Mesenchymal stem cell (in vitro differentiated cells and primary cell): ENCODE measurements around the gene SLC9B2.
A peak's percentile ranks its signal among the peaks of the same experiment; 100 is the strongest.

ENCODE experiments used
- DNase-seq: peaks from one replicate; pipeline ENCODE4 v3.0.0-alpha.2; 2013
- H2AFZ ChIP-seq: one replicate; pipeline ENCODE4 v1.6.1; 2013; ENCODE audit warnings: low read depth, mild to moderate bottlenecking, control low read depth, inconsistent platforms, low read length, moderate library complexity
- H2AK5ac ChIP-seq: 2 replicates; pipeline ENCODE4 v1.6.1; 2013; ENCODE audit warnings: low read length, moderate library complexity, mild to moderate bottlenecking, inconsistent platforms; ENCODE audit not compliant: severe bottlenecking
- H2BK120ac ChIP-seq: one replicate; pipeline ENCODE4 v1.6.1; 2013; ENCODE audit warnings: low read depth, mild to moderate bottlenecking, inconsistent platforms, low read length, moderate library complexity
- H2BK12ac ChIP-seq, 2 experiments: one replicate each; pipeline ENCODE4 v1.6.1; 2013; ENCODE audit warnings: inconsistent platforms in 2 of 2, low read length in 2 of 2, mild to moderate bottlenecking in 2 of 2, moderate library complexity in 2 of 2, control low read depth in 1 of 2
- H2BK15ac ChIP-seq: one replicate; pipeline ENCODE4 v1.6.1; 2013; ENCODE audit warnings: mild to moderate bottlenecking, low read depth, inconsistent platforms; ENCODE audit not compliant: poor library complexity, severe bottlenecking
- H2BK5ac ChIP-seq: 2 replicates; pipeline ENCODE4 v1.6.1; 2013; ENCODE audit warnings: low read depth, mild to moderate bottlenecking, low read length, control low read depth, inconsistent platforms; ENCODE audit not compliant: poor library complexity, severe bottlenecking
- H3K14ac ChIP-seq, 2 experiments: one replicate each; pipeline ENCODE4 v1.6.1; 2013; ENCODE audit warnings: inconsistent platforms in 2 of 2, low read length in 2 of 2, control low read depth in 1 of 2, mild to moderate bottlenecking in 1 of 2, moderate library complexity in 1 of 2
- H3K18ac ChIP-seq, 2 experiments: one replicate each; pipeline ENCODE4 v1.6.1; 2013; ENCODE audit warnings: inconsistent platforms in 2 of 2, low read length in 2 of 2, control low read depth in 1 of 2, low read depth in 1 of 2, mild to moderate bottlenecking in 1 of 2
- H3K23ac ChIP-seq, 2 experiments: one replicate each; pipeline ENCODE4 v1.6.1; 2013; ENCODE audit warnings: inconsistent platforms in 2 of 2, low read length in 2 of 2, mild to moderate bottlenecking in 2 of 2, moderate library complexity in 2 of 2, control low read depth in 1 of 2
- H3K27ac ChIP-seq: 2 replicates; pipeline ENCODE4 v1.5.1; 2013; ENCODE audit warnings: mild to moderate bottlenecking, moderate library complexity, low read length, control low read depth, inconsistent platforms; ENCODE audit not compliant: poor library complexity, severe bottlenecking
- H3K27me3 ChIP-seq, 2 experiments: 2 replicates each; pipeline versions ENCODE4 v1.6.1 to v1.7.0; 2013; ENCODE audit warnings: low read length in 2 of 2, mild to moderate bottlenecking in 2 of 2, moderate library complexity in 2 of 2, control low read depth in 1 of 2, inconsistent platforms in 1 of 2; ENCODE audit not compliant: control insufficient read depth in 1 of 2, insufficient read depth in 1 of 2
- H3K36me3 ChIP-seq, 2 experiments: 2 replicates each; pipeline versions ENCODE4 v1.6.1 to v1.7.0; 2013; ENCODE audit warnings: low read length in 2 of 2, control low read depth in 1 of 2, inconsistent platforms in 1 of 2, low read depth in 1 of 2, mild to moderate bottlenecking in 1 of 2; ENCODE audit not compliant: insufficient read depth in 2 of 2, control insufficient read depth in 1 of 2
- H3K4ac ChIP-seq, 2 experiments: one replicate each; pipeline ENCODE4 v1.6.1; 2013; ENCODE audit warnings: inconsistent platforms in 2 of 2, low read length in 2 of 2, mild to moderate bottlenecking in 2 of 2, moderate library complexity in 2 of 2, control low read depth in 1 of 2, low read depth in 1 of 2
- H3K4me1 ChIP-seq: 2 replicates; pipeline ENCODE4 v1.6.1; 2013; ENCODE audit warnings: low read depth, low read length, control low read depth; ENCODE audit not compliant: control insufficient read depth, insufficient read depth
- H3K4me2 ChIP-seq: 2 replicates; pipeline ENCODE4 v1.6.1; 2013; ENCODE audit warnings: low read length, mild to moderate bottlenecking, inconsistent platforms; ENCODE audit not compliant: poor library complexity, severe bottlenecking
- H3K4me3 ChIP-seq, 2 experiments: 2 replicates each; pipeline versions ENCODE4 v1.5.1 to v1.7.0; 2013; ENCODE audit warnings: low read length in 2 of 2, mild to moderate bottlenecking in 2 of 2, control low read depth in 1 of 2, low read depth in 1 of 2; ENCODE audit not compliant: insufficient read depth in 1 of 2
- H3K79me1 ChIP-seq: replicated peaks from 2 replicates; pipeline ENCODE4 v1.6.1; 2013; ENCODE audit warnings: mild to moderate bottlenecking, control low read depth, low read length, inconsistent platforms; ENCODE audit not compliant: poor library complexity, severe bottlenecking
- H3K9ac ChIP-seq: 2 replicates; pipeline ENCODE4 v1.7.0; 2013; ENCODE audit warnings: mild to moderate bottlenecking, low read length, moderate library complexity
- H3K9me3 ChIP-seq: 2 replicates; pipeline ENCODE4 v1.7.0; 2013; ENCODE audit warnings: mild to moderate bottlenecking, low read length; ENCODE audit not compliant: control insufficient read depth
- H4K8ac ChIP-seq: one replicate; pipeline ENCODE4 v1.6.1; 2013; ENCODE audit warnings: inconsistent platforms, mild to moderate bottlenecking, low read length, moderate library complexity
- H4K91ac ChIP-seq: one replicate; pipeline ENCODE4 v1.6.1; 2013; ENCODE audit warnings: mild to moderate bottlenecking, low read length, inconsistent platforms
- WGBS: methylation state at CpG from one replicate; pipeline ENCODE4 v1.1.7; 2013; ENCODE audit warnings: mixed read lengths; 5-methylcytosine and 5-hydroxymethylcytosine counted together

Gene SLC9B2

DNA sequence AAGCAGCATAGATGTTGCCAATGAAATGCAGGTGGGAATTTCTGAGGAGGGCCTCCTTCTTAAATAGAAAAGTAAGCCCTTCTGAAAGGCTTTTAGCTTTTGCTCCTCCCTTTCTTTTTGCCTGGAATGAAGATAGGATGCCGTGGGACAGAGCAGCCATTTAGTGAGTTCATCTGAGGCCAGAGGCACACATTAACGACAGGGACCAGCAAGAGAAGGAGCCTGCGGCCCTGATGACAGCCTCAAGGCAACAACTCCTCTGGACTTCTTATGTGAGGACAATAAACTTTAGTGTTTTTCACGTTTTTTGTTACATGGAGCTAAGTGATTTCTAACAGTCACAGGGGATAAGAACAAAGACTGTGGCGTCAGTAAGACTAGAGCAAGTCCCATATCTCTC lies 24.1 kb upstream of the SLC9B2 start:
- H3K36me3 ChIP-seq: no peaks in the 10 kb centered on the region
- DNase-seq: no peak
- no peak overlapping the region for H2BK15ac ChIP-seq
- no peaks in the 10 kb centered on the region for H3K27me3 ChIP-seq
- no peak overlapping the region for H3K14ac ChIP-seq
- no peak overlapping the region for H3K4me3 ChIP-seq
- H2BK5ac ChIP-seq: no peak overlapping the region
- no peak overlapping the region for H3K4ac ChIP-seq
- H3K18ac ChIP-seq: no peak overlapping the region
- H4K91ac ChIP-seq: no peak overlapping the region
- no peak overlapping the region for H2AK5ac ChIP-seq
- no peak overlapping the region for H3K23ac ChIP-seq
- H2BK12ac ChIP-seq: no peak overlapping the region
- no peak overlapping the region for H4K8ac ChIP-seq
- H3K27ac ChIP-seq: no peak overlapping the region
- H3K9ac ChIP-seq: no peak overlapping the region
- no peaks in the 10 kb centered on the region for H3K9me3 ChIP-seq
- 49% methylated on average over 5 of the region's 5 CpGs for WGBS
- H3K4me1 ChIP-seq: peaks cover 11% of the 10 kb centered on the region
- no peak overlapping the region for H2BK120ac ChIP-seq
- H3K4me2 ChIP-seq: no peak overlapping the region
- peaks cover 18% of the 10 kb centered on the region for H3K79me1 ChIP-seq
- no peak overlapping the region for H2AFZ ChIP-seq

DNA sequence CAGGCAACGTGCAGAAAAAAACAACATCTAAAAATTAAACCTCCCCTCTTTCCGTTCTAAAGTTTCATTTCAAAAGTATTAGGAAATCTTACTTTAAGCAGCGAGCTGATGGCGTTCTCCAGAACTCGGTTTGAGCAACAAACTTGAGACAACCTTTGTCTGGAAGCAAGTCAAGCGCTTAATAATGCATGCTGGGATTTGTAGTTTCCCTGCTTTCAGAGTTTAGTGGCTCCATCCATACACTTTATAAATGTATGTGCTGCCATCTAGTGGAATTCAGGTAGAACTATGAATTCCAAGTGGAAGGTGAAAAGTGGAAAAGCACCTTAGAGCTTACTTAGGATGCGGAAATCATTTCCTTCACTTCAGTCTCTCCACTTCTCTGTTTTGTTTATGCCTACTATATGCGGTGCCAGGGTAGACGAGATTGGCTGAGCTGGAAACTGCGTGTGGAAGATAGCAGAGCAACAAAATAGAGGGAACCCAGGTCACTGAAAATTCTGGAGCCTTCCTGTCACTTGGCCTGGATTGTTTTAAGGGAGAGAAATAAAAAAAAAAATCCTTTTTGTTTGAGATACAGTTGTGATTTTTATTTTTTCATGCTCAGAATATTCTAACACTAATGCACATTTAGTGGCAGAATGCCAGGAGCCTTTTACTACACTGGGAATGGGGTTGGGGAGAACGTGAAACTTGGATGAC lies 23.3 kb upstream of the SLC9B2 start, which contains the start of gene BDH2:
TSS of gene BDH2 (minus strand) at position 144 of the 702 bp plus-strand sequence. CDS start 3,580 bp downstream, outside the sequence.
- Histone ChIP-seq H3K9ac (peak within 1 kb of the TSS; percentile 90), H3K18ac (peak within 1 kb of the TSS in 1 of 2 experiments; percentile 5), H2BK5ac (no peak within 1 kb of the TSS), H3K27ac (peak within 1 kb of the TSS; percentile 28), H2BK120ac (no peak within 1 kb of the TSS), H3K9me3 (no peaks in the 10 kb centered on the region), H3K36me3 (peaks cover 0 to 2% of the 10 kb centered on the region in 2 experiments), H4K91ac (no peak within 1 kb of the TSS), H3K4me3 (peak within 1 kb of the TSS in 1 of 2 experiments; percentile 76), H3K27me3 (no peaks in the 10 kb centered on the region), H3K23ac (no peak within 1 kb of the TSS), H2BK12ac (no peak within 1 kb of the TSS), H3K4ac (peak within 1 kb of the TSS in 1 of 2 experiments; percentile 21), H2AFZ (no peak within 1 kb of the TSS), H2BK15ac (no peak within 1 kb of the TSS), H3K4me1 (peaks cover 11% of the 10 kb centered on the region), H3K14ac (no peak within 1 kb of the TSS), H4K8ac (no peak within 1 kb of the TSS), H3K79me1 (peaks cover 18% of the 10 kb centered on the region), H2AK5ac (no peak within 1 kb of the TSS), H3K4me2 (peak within 1 kb of the TSS; percentile 79)
- 9% methylated on average over 11 of the region's 11 CpGs for WGBS
- peak; percentile 97 for DNase-seq

GRCh38 chr4:103098756-103099440 lies 22.3 kb upstream of the SLC9B2 start:
- peak; percentile 24 for DNase-seq
- Histone ChIP-seq H3K4me2 (peak overlapping the region; percentile 79), H3K4me3 (peak overlapping the region in 1 of 2 experiments; percentile 76), H3K36me3 (peaks cover 0 to 8% of the 10 kb centered on the region in 2 experiments), H2AK5ac (peak overlapping the region; percentile 36), H4K91ac (no peak overlapping the region), H3K9ac (peak overlapping the region; percentile 90), H3K4me1 (peaks cover 11% of the 10 kb centered on the region), H3K14ac (peak overlapping the region in 1 of 2 experiments; percentile 11), H4K8ac (no peak overlapping the region), H3K23ac (no peak overlapping the region), H2AFZ (no peak overlapping the region), H2BK5ac (no peak overlapping the region), H2BK12ac (no peak overlapping the region), H3K9me3 (no peaks in the 10 kb centered on the region), H3K27me3 (no peaks in the 10 kb centered on the region), H3K4ac (peak overlapping the region in 1 of 2 experiments; percentile 21), H3K18ac (peak overlapping the region; percentile 4 to 48), H2BK15ac (no peak overlapping the region), H2BK120ac (no peak overlapping the region), H3K27ac (no peak overlapping the region), H3K79me1 (peaks cover 19% of the 10 kb centered on the region)
- 55% methylated on average over 3 of the region's 4 CpGs for WGBS

DNA sequence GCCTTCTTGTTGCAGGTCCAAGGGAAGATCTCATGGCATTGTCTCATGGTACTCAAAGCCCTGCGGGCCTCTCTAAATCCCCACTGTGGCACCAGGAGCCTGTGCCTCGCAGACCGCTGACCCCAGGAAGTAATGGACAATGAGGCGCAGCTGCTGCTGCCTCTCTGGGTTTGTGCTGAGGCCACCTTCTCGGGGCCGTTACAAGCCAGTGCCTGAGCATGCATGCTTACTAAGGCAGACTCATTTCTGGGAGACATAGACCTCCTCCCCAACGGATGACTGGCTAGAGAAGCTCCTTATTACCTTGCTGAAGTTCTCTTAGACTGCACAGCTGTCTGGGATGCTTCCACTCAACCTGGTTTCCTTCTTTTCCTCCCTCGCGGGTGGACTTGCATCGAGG lies 21.8 kb upstream of the SLC9B2 start:
- peaks cover 0 to 11% of the 10 kb centered on the region in 2 experiments for H3K36me3 ChIP-seq
- 92% methylated on average over 10 of the region's 10 CpGs for WGBS
- H3K79me1 ChIP-seq: peaks cover 20% of the 10 kb centered on the region
- H2BK120ac ChIP-seq: no peak overlapping the region
- peak overlapping the region; percentile 4 to 48 for H3K18ac ChIP-seq
- H4K91ac ChIP-seq: no peak overlapping the region
- H3K4ac ChIP-seq: peak overlapping the region in 1 of 2 experiments; percentile 21
- H3K9ac ChIP-seq: peak overlapping the region; percentile 90
- H4K8ac ChIP-seq: no peak overlapping the region
- peak overlapping the region in 1 of 2 experiments; percentile 10 for H2BK12ac ChIP-seq
- H3K27ac ChIP-seq: no peak overlapping the region
- peak overlapping the region in 1 of 2 experiments; percentile 76 for H3K4me3 ChIP-seq
- H2BK5ac ChIP-seq: no peak overlapping the region
- H3K4me1 ChIP-seq: peaks cover 11% of the 10 kb centered on the region
- H2AK5ac ChIP-seq: peak overlapping the region; percentile 68
- no peaks in the 10 kb centered on the region for H3K9me3 ChIP-seq
- DNase-seq: no peak
- peak overlapping the region in 1 of 2 experiments; percentile 11 for H3K14ac ChIP-seq
- H3K23ac ChIP-seq: no peak overlapping the region
- peak overlapping the region; percentile 10 for H3K4me2 ChIP-seq
- no peak overlapping the region for H2AFZ ChIP-seq
- no peak overlapping the region for H2BK15ac ChIP-seq
- no peaks in the 10 kb centered on the region for H3K27me3 ChIP-seq
